Liver (tissue), 10 donors: ENCODE data around the gene SIGLEC8. TPM values are rescaled to one million over a fixed set of nuclear protein-coding genes. Genes with fewer than 3 reads are reported as not detected.

ENCODE experiments used
- DNase-seq: peaks from one replicate; pipeline ENCODE4 v3.0.0-alpha.2; 2017; ENCODE audit warnings: low spot score
- H3K27ac ChIP-seq, 2 donors: one replicate each; pipeline ENCODE4 v1.7.0; 2013; ENCODE audit warnings: inconsistent platforms in 2 of 2, low read length in 2 of 2, control low read depth in 1 of 2, low read depth in 1 of 2, mild to moderate bottlenecking in 1 of 2
- H3K27me3 ChIP-seq, 4 donors: one replicate each; pipeline versions ENCODE4 v1.6.1 to v1.7.0; 2013; ENCODE audit warnings: low read length in 3 of 4, inconsistent platforms in 1 of 4, mild to moderate bottlenecking in 1 of 4, moderate library complexity in 1 of 4; ENCODE audit not compliant: control insufficient read depth in 4 of 4, insufficient read depth in 4 of 4
- H3K36me3 ChIP-seq, 4 donors: one replicate each; pipeline versions ENCODE4 v1.6.1 to v1.7.0; 2013; ENCODE audit warnings: low read length in 3 of 4, mild to moderate bottlenecking in 3 of 4, low read depth in 1 of 4, moderate library complexity in 1 of 4; ENCODE audit not compliant: control insufficient read depth in 4 of 4, insufficient read depth in 3 of 4
- H3K4me1 ChIP-seq, 4 donors: one replicate each; pipeline versions ENCODE4 v1.6.1 to v1.7.0; 2013; ENCODE audit warnings: low read length in 3 of 4, mild to moderate bottlenecking in 3 of 4, moderate library complexity in 1 of 4; ENCODE audit not compliant: control insufficient read depth in 4 of 4, insufficient read depth in 4 of 4
- H3K4me3 ChIP-seq, 3 donors: one replicate each; pipeline versions ENCODE4 v1.6.1 to v1.7.0; 2013; ENCODE audit warnings: low read length in 3 of 3, control low read depth in 1 of 3, low read depth in 1 of 3, mild to moderate bottlenecking in 1 of 3
- H3K9ac ChIP-seq, 2 donors: one replicate each; pipeline ENCODE4 v1.7.0; 2013; ENCODE audit warnings: low read length in 2 of 2, mild to moderate bottlenecking in 2 of 2, moderate library complexity in 2 of 2, control low read depth in 1 of 2, low read depth in 1 of 2
- H3K9me3 ChIP-seq, 4 donors: one replicate each; pipeline versions ENCODE4 v1.6.1 to v1.7.0; 2013; ENCODE audit warnings: low read length in 3 of 4; ENCODE audit not compliant: control insufficient read depth in 4 of 4
- ATF3 ChIP-seq: IDR thresholded peaks from 2 replicates; pipeline ENCODE4 v1.6.1; 2016; ENCODE audit warnings: antibody characterized with exemption
- CTCF ChIP-seq: fragments of 150-350 bp; IDR thresholded peaks from 2 replicates; pipeline ENCODE4 v1.5.1; 2017; ENCODE audit warnings: improper control_type of control experiment, low read depth, low read length; ENCODE audit not compliant: missing input control
- FOXA2 ChIP-seq: IDR thresholded peaks from 2 replicates; pipeline ENCODE4 v1.6.1; 2016; ENCODE audit warnings: antibody characterized with exemption
- HNF4A ChIP-seq, 2 donors: conservative IDR thresholded peaks; 2 replicates each; pipeline ENCODE4 v1.6.1; 2016; ENCODE audit warnings: antibody characterized with exemption in 2 of 2, mild to moderate bottlenecking in 2 of 2
- JUND ChIP-seq, 2 donors: IDR thresholded peaks; 2 replicates each; pipeline ENCODE4 v1.6.1; 2016; ENCODE audit warnings: antibody characterized with exemption in 2 of 2
- MAX ChIP-seq: IDR thresholded peaks from 2 replicates; pipeline ENCODE4 v1.6.1; 2016; ENCODE audit warnings: antibody characterized with exemption
- RAD21 ChIP-seq, 2 donors: IDR thresholded peaks; 2 replicates each; pipeline ENCODE4 v1.6.1; 2016; ENCODE audit warnings: antibody characterized with exemption in 2 of 2, mild to moderate bottlenecking in 2 of 2
- REST ChIP-seq: IDR thresholded peaks from 2 replicates; pipeline ENCODE4 v1.6.1; 2016; ENCODE audit warnings: antibody characterized with exemption, mild to moderate bottlenecking
- RXRA ChIP-seq, 2 donors: IDR thresholded peaks; 2 replicates each; pipeline ENCODE4 v1.6.1; 2017 to 2018; ENCODE audit warnings: antibody characterized with exemption in 2 of 2, mild to moderate bottlenecking in 1 of 2
- YY1 ChIP-seq: IDR thresholded peaks from 2 replicates; pipeline ENCODE4 v1.6.1; 2016; ENCODE audit warnings: antibody characterized with exemption, mild to moderate bottlenecking
- ZBTB33 ChIP-seq: IDR thresholded peaks from 2 replicates; pipeline ENCODE4 v1.6.1; 2016; ENCODE audit warnings: antibody characterized with exemption
- WGBS: extraction: QIAGEN DNeasy Blood & Tissue Kit; methylation state at CpG from one replicate; pipeline ENCODE4 v1.1.7; 2013; 5-methylcytosine and 5-hydroxymethylcytosine counted together
- polyA plus RNA-seq, 2 donors: library from polyadenylated mRNA; stranded (reverse) in 1 of 2; unstranded in 1 of 2; fragments of 200-250 nt in 1 of 2; fragments of >200 nt in 1 of 2; fragmentation: Nextera tagmentation in 1 of 2; extraction: Ambion mirVana in 1 of 2; gene quantifications; one replicate each; pipeline versions ENCODE4 v1.2.1 to v1.2.3, GENCODE V29; 2013 to 2015
- small RNA-seq: library from RNA; depleted of rRNA; stranded (forward); fragments of <200 nt; gene quantifications from one replicate; pipeline ENCODE3, GENCODE V24; 2014
- total RNA-seq, 2 donors: library from RNA; depleted of rRNA; stranded (reverse); fragments of >200 nt; gene quantifications; one replicate each; pipeline ENCODE4 v1.2.3, GENCODE V29; 2014
- donor health status: healthy.
- donor health status: healthy.
- donor health status: healthy.
- donor health status: healthy.
- donor health status: healthy.

Gene SIGLEC8
- total and polyA plus RNA-seq, 4 donors = 0.09 to 2.3 (median 0.52) TPM

- TF ChIP-seq RXRA (IDR thresholded peaks at IDR 0.05) (no peak), MAX (no peak)
Observed at GRCh38 chr19:51407511-51408131, 50.6 kb downstream of the SIGLEC8 start (continued).

GRCh38 chr19:51402117-51402516 lies 56.1 kb downstream of the SIGLEC8 start:
- H3K4me1 ChIP-seq = no peaks in the 10 kb centered on the region
- no peaks in the 10 kb centered on the region for H3K36me3 ChIP-seq
- no peak overlapping the region for H3K27ac ChIP-seq
- WGBS = 94% methylated on average over 9 of the region's 9 CpGs
- no peaks in the 10 kb centered on the region for H3K27me3 ChIP-seq
- H3K9ac ChIP-seq = no peak overlapping the region
- H3K9me3 ChIP-seq = peaks cover 0 to 12% (median 6%) of the 10 kb centered on the region in 4 donors
- TF ChIP-seq JUND (IDR thresholded peaks at IDR 0.05) (no peak), FOXA2 (no peak), RXRA (IDR thresholded peaks at IDR 0.05) (no peak), HNF4A (conservative IDR thresholded peaks at IDR 0.05) (no peak), ATF3 (no peak), ZBTB33 (no peak), YY1 (no peak), REST (no peak), RAD21 (IDR thresholded peaks at IDR 0.05) (no peak), CTCF (no peak)
- no peak overlapping the region for H3K4me3 ChIP-seq
- DNase-seq = no peak

Small RNAs within 50 kb of the gene (small RNA-seq; reads per million reads assigned to genes)
- gene AC020914.3 (not detected), gene AC020914.5 (not detected)

Other genes with a start within 250 kb of the SIGLEC8 start
- 1 to 10 TPM; 2.8 to 4.8 TPM for gene CD33, start 233.4 kb downstream of the SIGLEC8 start, total RNA-seq
- gene CD33, start 233.4 kb downstream of the SIGLEC8 start, polyA plus RNA-seq = 1 to 10 TPM; 1.3 to 5.1 TPM
- under 1 TPM in 1 of 2 donors, not detected in 1; 0.05 TPM for gene SIGLECL1, start 207.4 kb downstream of the SIGLEC8 start, total RNA-seq
- not detected for gene SIGLECL1, start 207.4 kb downstream of the SIGLEC8 start, polyA plus RNA-seq
- gene IGLON5, start 146.8 kb downstream of the SIGLEC8 start, total RNA-seq = under 1 TPM in 1 of 2 donors, not detected in 1; 0.25 TPM
- gene IGLON5, start 146.8 kb downstream of the SIGLEC8 start, polyA plus RNA-seq = under 1 TPM; 0.25 to 0.46 TPM
- under 1 TPM; 0.75 to 0.92 TPM for gene VSIG10L, start 116.3 kb downstream of the SIGLEC8 start, total RNA-seq
- gene VSIG10L, start 116.3 kb downstream of the SIGLEC8 start, polyA plus RNA-seq = 1 to 10 TPM in 1 of 2 donors, under 1 TPM in 1; 0.60 to 1.8 TPM
- 100 to 1,000 TPM; 129 to 324 TPM for gene ETFB, start 92.1 kb downstream of the SIGLEC8 start, total RNA-seq
- gene ETFB, start 92.1 kb downstream of the SIGLEC8 start, polyA plus RNA-seq = 100 to 1,000 TPM; 610 to 713 TPM
- not detected for gene CLDND2, start 89.5 kb downstream of the SIGLEC8 start, total RNA-seq
- 1 to 10 TPM in 1 of 2 donors, under 1 TPM in 1; 0.22 to 3.0 TPM for gene CLDND2, start 89.5 kb downstream of the SIGLEC8 start, polyA plus RNA-seq
- gene NKG7, start 85.8 kb downstream of the SIGLEC8 start, total RNA-seq = 10 to 100 TPM in 1 of 2 donors, 1 to 10 TPM in 1; 2.0 to 13.6 TPM
- 1 to 10 TPM; 5.3 to 6.2 TPM for gene NKG7, start 85.8 kb downstream of the SIGLEC8 start, polyA plus RNA-seq
- not detected for gene LIM2, start 70.5 kb downstream of the SIGLEC8 start, total RNA-seq
- gene LIM2, start 70.5 kb downstream of the SIGLEC8 start, polyA plus RNA-seq = not detected
- under 1 TPM in 1 of 2 donors, not detected in 1; 0.08 TPM for gene C19orf84, start 67.9 kb downstream of the SIGLEC8 start, total RNA-seq
- not detected for gene C19orf84, start 67.9 kb downstream of the SIGLEC8 start, polyA plus RNA-seq
- gene SIGLEC10, start 40.8 kb downstream of the SIGLEC8 start, total RNA-seq = 1 to 10 TPM; 4.9 to 8.4 TPM
- 1 to 10 TPM; 1.7 to 8.0 TPM for gene SIGLEC10, start 40.8 kb downstream of the SIGLEC8 start, polyA plus RNA-seq
- gene CEACAM18, start 20.1 kb upstream of the SIGLEC8 start, total RNA-seq = not detected
- gene CEACAM18, start 20.1 kb upstream of the SIGLEC8 start, polyA plus RNA-seq = not detected
- gene SIGLEC12, start 43.3 kb upstream of the SIGLEC8 start, total RNA-seq = 1 to 10 TPM in 1 of 2 donors, under 1 TPM in 1; 0.84 to 5.0 TPM
- under 1 TPM; 0.05 to 0.21 TPM for gene SIGLEC12, start 43.3 kb upstream of the SIGLEC8 start, polyA plus RNA-seq
- gene SIGLEC6, start 73.2 kb upstream of the SIGLEC8 start, total RNA-seq = under 1 TPM; 0.08 to 0.47 TPM
- gene SIGLEC6, start 73.2 kb upstream of the SIGLEC8 start, polyA plus RNA-seq = under 1 TPM in 1 of 2 donors, not detected in 1; 0.08 TPM
- gene ZNF175, start 112.8 kb upstream of the SIGLEC8 start, total RNA-seq = 1 to 10 TPM; 3.9 to 5.3 TPM
- gene ZNF175, start 112.8 kb upstream of the SIGLEC8 start, polyA plus RNA-seq = 1 to 10 TPM in 1 of 2 donors, under 1 TPM in 1; 0.60 to 1.1 TPM
- under 1 TPM in 1 of 2 donors, not detected in 1; 0.70 TPM for gene SIGLEC5, start 171.9 kb upstream of the SIGLEC8 start, total RNA-seq
- gene SIGLEC5, start 171.9 kb upstream of the SIGLEC8 start, polyA plus RNA-seq = under 1 TPM in 1 of 2 donors, not detected in 1; 0.42 TPM
- 1 to 10 TPM; 1.7 to 6.9 TPM for gene SIGLEC14, start 188.4 kb upstream of the SIGLEC8 start, total RNA-seq
- 1 to 10 TPM in 1 of 2 donors, not detected in 1; 3.2 TPM for gene SIGLEC14, start 188.4 kb upstream of the SIGLEC8 start, polyA plus RNA-seq
- gene SPACA6, start 234.9 kb upstream of the SIGLEC8 start, total RNA-seq = 1 to 10 TPM; 1.5 to 2.5 TPM
- gene SPACA6, start 234.9 kb upstream of the SIGLEC8 start, polyA plus RNA-seq = 1 to 10 TPM in 1 of 2 donors, under 1 TPM in 1; 0.92 to 1.2 TPM